ENCODE data around the gene PCNA.

PCNA gene

GRCh38 chr20:5143851-5144250 lies 24.1 kb upstream of the PCNA start:
- Histone ChIP-seq H4K20me1 (ENCODE audit: control insufficient read depth, insufficient read depth, low read depth, low read length) (no peaks in the 10 kb centered on the region), H3K9me2 (replicated peaks; ENCODE audit: control insufficient read depth, low read length) (no peaks in the 10 kb centered on the region), H3K9me3 (ENCODE audit: control insufficient read depth, insufficient read depth, low read length) (no peaks in the 10 kb centered on the region), H3K36me3 (ENCODE audit: control insufficient read depth, low read length) (peaks cover 3% of the 10 kb centered on the region; the same call in 1 of the 2 replicates), H3K4me1 (ENCODE audit: control insufficient read depth, low read length) (peaks cover 57% of the 10 kb centered on the region), H3K79me2 (ENCODE audit: control insufficient read depth, low read length) (peaks cover 77% of the 10 kb centered on the region), H3K4me2 (ENCODE audit: low read length) (no peak overlapping the region), H3K27me3 (ENCODE audit: control insufficient read depth, low read length) (no peaks in the 10 kb centered on the region), H3F3A (ENCODE audit: control insufficient read depth, insufficient read depth) (peaks cover 4% of the 10 kb centered on the region; the same call in 1 of the 2 replicates), H3K4me3 (ENCODE audit: low read length) (no peak overlapping the region), H3K27ac (ENCODE audit: low read depth, low read length) (no peak overlapping the region)
- no peak for TF ChIP-seq EZH2phosphoT487 (IDR thresholded peaks at IDR 0.05; ENCODE audit: borderline replicate concordance, low read length)
- TF ChIP-seq, protein P1, sequence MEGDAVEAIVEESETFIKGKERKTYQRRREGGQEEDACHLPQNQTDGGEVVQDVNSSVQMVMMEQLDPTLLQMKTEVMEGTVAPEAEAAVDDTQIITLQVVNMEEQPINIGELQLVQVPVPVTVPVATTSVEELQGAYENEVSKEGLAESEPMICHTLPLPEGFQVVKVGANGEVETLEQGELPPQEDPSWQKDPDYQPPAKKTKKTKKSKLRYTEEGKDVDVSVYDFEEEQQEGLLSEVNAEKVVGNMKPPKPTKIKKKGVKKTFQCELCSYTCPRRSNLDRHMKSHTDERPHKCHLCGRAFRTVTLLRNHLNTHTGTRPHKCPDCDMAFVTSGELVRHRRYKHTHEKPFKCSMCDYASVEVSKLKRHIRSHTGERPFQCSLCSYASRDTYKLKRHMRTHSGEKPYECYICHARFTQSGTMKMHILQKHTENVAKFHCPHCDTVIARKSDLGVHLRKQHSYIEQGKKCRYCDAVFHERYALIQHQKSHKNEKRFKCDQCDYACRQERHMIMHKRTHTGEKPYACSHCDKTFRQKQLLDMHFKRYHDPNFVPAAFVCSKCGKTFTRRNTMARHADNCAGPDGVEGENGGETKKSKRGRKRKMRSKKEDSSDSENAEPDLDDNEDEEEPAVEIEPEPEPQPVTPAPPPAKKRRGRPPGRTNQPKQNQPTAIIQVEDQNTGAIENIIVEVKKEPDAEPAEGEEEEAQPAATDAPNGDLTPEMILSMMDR (IDR thresholded peaks at IDR 0.05; ENCODE audit: low read depth, low read length, poor library complexity, severe bottlenecking), result no peak

DNA sequence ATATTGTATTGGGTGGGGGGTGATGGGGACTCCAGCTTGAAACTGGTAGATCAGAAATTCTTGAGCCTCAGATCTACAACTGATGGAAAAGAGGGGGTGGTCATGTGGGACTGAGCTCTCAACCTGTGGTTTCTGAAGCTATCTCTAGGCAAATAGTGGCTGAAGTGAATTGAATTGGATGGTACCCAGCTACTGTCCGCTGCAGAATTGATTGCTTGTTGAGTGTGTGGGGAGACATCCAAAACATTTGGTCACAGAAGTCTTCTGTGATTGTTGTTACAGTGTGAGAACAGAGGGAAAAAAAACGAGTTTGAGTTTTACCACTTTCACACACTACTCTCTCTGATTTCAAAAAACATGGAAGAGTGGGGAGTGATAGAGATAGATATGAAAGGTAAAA lies 21.9 kb upstream of the PCNA start:
- H3K79me2 ChIP-seq (ENCODE audit: control insufficient read depth, low read length), result peaks cover 74% of the 10 kb centered on the region
- no peaks in the 10 kb centered on the region for H4K20me1 ChIP-seq (ENCODE audit: control insufficient read depth, insufficient read depth, low read depth, low read length)
- H3K4me1 ChIP-seq (ENCODE audit: control insufficient read depth, low read length), result peaks cover 41% of the 10 kb centered on the region
- H3K4me3 ChIP-seq (ENCODE audit: low read length), result no peak overlapping the region
- no peaks in the 10 kb centered on the region for H3K9me2 ChIP-seq (replicated peaks; ENCODE audit: control insufficient read depth, low read length)
- H3F3A ChIP-seq (ENCODE audit: control insufficient read depth, insufficient read depth), result peaks cover 4% of the 10 kb centered on the region; the same call in 1 of the 2 replicates
- no peaks in the 10 kb centered on the region for H3K27me3 ChIP-seq (ENCODE audit: control insufficient read depth, low read length)
- TF ChIP-seq EZH2phosphoT487 (IDR thresholded peaks at IDR 0.05; ENCODE audit: borderline replicate concordance, low read length), result no peak
- TF ChIP-seq, protein P1 (IDR thresholded peaks at IDR 0.05; ENCODE audit: low read depth, low read length, poor library complexity, severe bottlenecking), result no peak
- no peak overlapping the region for H3K4me2 ChIP-seq (ENCODE audit: low read length)
- no peak overlapping the region for H3K27ac ChIP-seq (ENCODE audit: low read depth, low read length)
- H3K36me3 ChIP-seq (ENCODE audit: control insufficient read depth, low read length), result peaks cover 3% of the 10 kb centered on the region; the same call in 1 of the 2 replicates
- no peaks in the 10 kb centered on the region for H3K9me3 ChIP-seq (ENCODE audit: control insufficient read depth, insufficient read depth, low read length)

GRCh38 chr20:5140195-5140594 lies 20.4 kb upstream of the PCNA start:
- H3K4me3 ChIP-seq (ENCODE audit: low read length), result no peak overlapping the region
- H3F3A ChIP-seq (ENCODE audit: control insufficient read depth, insufficient read depth), result peaks cover 4% of the 10 kb centered on the region; the same call in 1 of the 2 replicates
- H3K27me3 ChIP-seq (ENCODE audit: control insufficient read depth, low read length), result no peaks in the 10 kb centered on the region
- H3K36me3 ChIP-seq (ENCODE audit: control insufficient read depth, low read length), result no peaks in the 10 kb centered on the region
- H3K4me2 ChIP-seq (ENCODE audit: low read length), result no peak overlapping the region
- H3K27ac ChIP-seq (ENCODE audit: low read depth, low read length), result no peak overlapping the region
- no peaks in the 10 kb centered on the region for H4K20me1 ChIP-seq (ENCODE audit: control insufficient read depth, insufficient read depth, low read depth, low read length)
- TF ChIP-seq, protein P1 (IDR thresholded peaks at IDR 0.05; ENCODE audit: low read depth, low read length, poor library complexity, severe bottlenecking), result no peak
- TF ChIP-seq EZH2phosphoT487 (IDR thresholded peaks at IDR 0.05; ENCODE audit: borderline replicate concordance, low read length), result no peak
- no peaks in the 10 kb centered on the region for H3K9me3 ChIP-seq (ENCODE audit: control insufficient read depth, insufficient read depth, low read length)
- H3K4me1 ChIP-seq (ENCODE audit: control insufficient read depth, low read length), result peaks cover 26% of the 10 kb centered on the region
- peaks cover 74% of the 10 kb centered on the region for H3K79me2 ChIP-seq (ENCODE audit: control insufficient read depth, low read length)
- no peaks in the 10 kb centered on the region for H3K9me2 ChIP-seq (replicated peaks; ENCODE audit: control insufficient read depth, low read length)

Data from DOHH2 (cell line).